Effector memory CD8-positive, alpha-beta T cell (primary cell): Measurements from ENCODE around the gene RTP2.

Source experiments
- ATAC-seq: fragments of 150-1000 bp; cut with Tn5 transposase; replicated peaks from 2 replicates; pipeline ENCODE4 v1.10.0; 2021; ENCODE audit warnings: mild to moderate bottlenecking, moderate library complexity
- DNase-seq, 3 experiments: peaks; one replicate each; pipeline ENCODE4 v3.0.0; 2021
- H3K27ac Mint-ChIP-seq, 2 donors: one replicate each; pipeline ENCODE4 v1.8.0; 2022; ENCODE audit warnings: mild to moderate bottlenecking in 2 of 2, mixed read lengths in 2 of 2, moderate library complexity in 2 of 2
- H3K27me3 Mint-ChIP-seq, 2 donors: one replicate each; pipeline ENCODE4 v1.8.0; 2022; ENCODE audit warnings: mixed read lengths in 2 of 2
- H3K36me3 Mint-ChIP-seq: one replicate; pipeline ENCODE4 v1.8.0; 2022; ENCODE audit warnings: mild to moderate bottlenecking, moderate library complexity, mixed read lengths; ENCODE audit not compliant: insufficient read depth
- H3K4me1 Mint-ChIP-seq, 2 donors: one replicate each; pipeline ENCODE4 v1.8.0; 2022; ENCODE audit warnings: low read depth in 2 of 2, mixed read lengths in 2 of 2
- H3K4me3 Mint-ChIP-seq, 2 donors: one replicate each; pipeline ENCODE4 v1.8.0; 2022; ENCODE audit warnings: mild to moderate bottlenecking in 2 of 2, mixed read lengths in 2 of 2, moderate library complexity in 2 of 2
- H3K9me3 Mint-ChIP-seq, 2 donors: one replicate each; pipeline ENCODE4 v1.8.0; 2022; ENCODE audit warnings: mixed read lengths in 2 of 2

The RTP2 gene

DNA sequence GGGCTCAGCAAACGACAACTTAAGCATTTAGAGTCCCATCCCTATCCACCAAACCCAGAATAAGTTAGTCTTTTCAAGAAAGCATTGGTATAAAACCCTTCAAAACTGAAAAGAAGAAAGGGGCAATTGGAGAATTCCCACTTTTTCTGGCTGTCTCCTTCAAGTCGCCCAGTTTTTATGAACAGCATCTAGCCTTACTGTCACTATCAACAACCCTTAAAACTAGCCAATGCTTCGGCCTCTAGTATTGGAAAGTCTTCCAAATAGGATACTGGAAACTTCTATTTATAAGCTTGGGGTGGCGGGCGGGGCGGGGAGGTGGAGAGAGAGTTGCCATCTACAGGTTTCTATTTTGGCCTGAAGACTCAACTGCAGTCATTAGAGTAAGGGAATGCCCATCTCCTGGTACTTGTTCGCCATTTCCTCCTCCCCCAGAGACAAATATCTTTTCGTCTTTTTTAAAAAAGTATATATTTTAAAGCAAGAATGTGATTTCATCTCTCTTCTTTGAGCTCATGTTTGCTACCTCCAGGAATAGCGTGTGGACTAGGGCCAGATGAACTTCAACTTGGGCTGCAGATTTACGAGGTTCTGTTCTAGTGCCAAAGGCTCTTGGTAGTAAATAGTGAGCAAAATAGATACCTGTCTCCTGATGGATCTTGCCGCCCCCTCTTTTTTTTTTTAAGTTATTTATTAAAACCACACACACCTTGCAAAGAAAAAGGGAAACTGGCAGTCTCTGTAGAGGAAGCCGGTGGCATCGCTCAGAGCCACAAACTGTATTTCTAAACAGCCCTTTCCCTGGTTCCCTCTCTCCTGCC lies 40.2 kb upstream of the RTP2 start:
- DNase-seq, result no peak
- H3K27me3 Mint-ChIP-seq, result no peaks in the 10 kb centered on the region
- peak overlapping the region; percentile 98 to 99 for H3K27ac Mint-ChIP-seq
- H3K4me1 Mint-ChIP-seq, result peaks cover 45 to 67% of the 10 kb centered on the region in 2 donors
- H3K9me3 Mint-ChIP-seq, result no peaks in the 10 kb centered on the region
- ATAC-seq, result no peak
- peak overlapping the region; percentile 97 to 99 for H3K4me3 Mint-ChIP-seq
- peaks cover 72% of the 10 kb centered on the region for H3K36me3 Mint-ChIP-seq

DNA sequence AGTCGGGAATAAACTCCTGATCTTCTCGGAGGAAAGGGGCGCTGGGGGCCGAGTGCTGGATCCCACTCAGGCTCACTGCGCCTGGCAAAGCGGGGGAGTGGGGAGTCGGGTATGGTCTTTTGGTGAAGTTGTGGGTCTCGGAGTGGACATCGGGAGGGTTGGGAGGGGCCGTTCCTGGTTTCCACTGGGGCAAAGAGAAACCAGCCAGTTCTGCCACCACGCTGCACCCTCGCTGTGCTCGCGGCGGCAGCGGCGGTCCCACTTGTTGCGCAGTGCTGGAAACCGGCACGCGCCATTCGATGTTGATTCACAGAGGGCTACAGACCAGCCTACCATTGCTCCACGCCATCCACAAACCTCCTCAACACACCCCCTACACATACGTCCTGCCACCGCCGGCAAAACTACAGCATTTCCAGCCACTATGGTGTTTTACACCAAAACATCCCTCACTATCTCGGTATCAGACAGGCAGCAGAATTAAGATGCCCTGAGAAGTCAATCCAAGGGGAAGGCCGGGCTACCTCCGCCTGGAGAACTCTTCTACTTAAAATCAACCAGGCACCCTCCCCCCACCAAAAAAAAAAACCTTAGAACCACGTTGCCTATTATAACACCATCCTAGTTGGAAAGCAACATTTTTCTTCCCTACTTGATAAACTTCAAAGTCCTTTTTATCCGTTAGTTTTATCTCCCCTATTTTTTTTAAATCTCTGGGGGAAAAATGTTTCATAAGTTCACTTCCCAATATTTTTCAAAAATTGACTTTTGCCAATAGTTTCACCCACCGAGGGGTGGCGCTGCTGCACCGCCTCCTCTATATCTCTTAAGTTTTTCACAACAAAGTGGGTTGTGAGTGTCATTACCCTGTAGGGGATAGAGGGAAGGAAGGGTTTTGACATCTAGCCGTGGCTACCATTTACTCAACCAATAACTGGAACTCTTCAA lies 39.3 kb upstream of the RTP2 start:
- Mint-ChIP-seq H3K4me1 (peaks cover 48 to 67% of the 10 kb centered on the region in 2 donors), H3K27ac (peak overlapping the region; percentile 98 to 99), H3K9me3 (no peaks in the 10 kb centered on the region), H3K36me3 (peaks cover 81% of the 10 kb centered on the region), H3K27me3 (no peaks in the 10 kb centered on the region), H3K4me3 (peak overlapping the region; percentile 97 to 99)
- DNase-seq, result peak; percentile 64 to 67 (median 65)
- peak; percentile 33 for ATAC-seq

DNA sequence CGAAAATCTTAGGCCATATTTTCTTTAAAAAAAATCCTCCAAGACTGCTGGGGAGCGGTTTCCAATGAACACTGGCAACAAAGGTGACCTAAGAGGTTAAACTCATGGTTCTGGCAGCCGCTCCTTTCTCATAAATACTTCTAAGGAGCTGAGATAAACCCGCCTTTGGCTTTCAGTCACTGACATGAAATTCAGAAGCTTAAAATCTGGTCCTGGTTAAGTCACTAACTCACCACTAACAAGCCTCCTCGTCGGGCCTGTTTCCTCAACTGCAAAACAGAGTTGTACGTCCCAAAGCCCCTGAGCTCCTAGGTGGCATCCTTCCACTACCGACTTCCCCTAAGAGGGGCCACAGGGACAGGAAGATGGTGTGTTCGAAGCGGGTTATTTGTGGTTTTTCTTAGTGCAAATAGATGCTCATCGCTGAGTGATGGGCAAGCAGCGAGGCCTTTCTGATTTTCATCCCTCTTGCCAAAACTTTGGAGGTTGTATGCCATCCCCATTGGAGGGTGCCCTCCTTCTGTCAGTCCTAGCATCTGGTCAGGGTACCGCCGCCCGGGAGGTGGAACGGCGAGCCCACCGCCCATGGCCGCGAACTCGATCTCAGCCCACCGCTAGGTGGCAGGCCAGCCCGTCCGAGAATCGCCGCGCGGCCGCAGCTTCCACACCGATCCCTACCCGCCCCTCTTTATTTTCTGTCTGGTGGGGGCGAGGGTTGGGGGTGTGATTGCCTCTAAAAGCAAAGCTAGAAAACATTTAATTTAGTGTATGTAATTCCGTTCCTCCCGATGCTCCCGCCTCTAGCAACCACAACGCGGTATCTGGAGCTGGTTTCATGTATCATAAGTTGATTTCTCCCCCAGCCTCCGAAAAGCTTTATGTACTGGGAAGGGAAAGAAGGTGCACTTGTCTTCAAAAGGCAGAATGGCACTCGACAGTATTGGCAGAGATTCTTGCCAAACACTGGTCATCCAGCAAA lies 38.4 kb upstream of the RTP2 start:
- H3K9me3 Mint-ChIP-seq, result no peaks in the 10 kb centered on the region
- DNase-seq, result peak; percentile 55 to 72 (median 64)
- peak; percentile 6 for ATAC-seq
- H3K4me1 Mint-ChIP-seq, result peaks cover 48 to 63% of the 10 kb centered on the region in 2 donors
- H3K27me3 Mint-ChIP-seq, result no peaks in the 10 kb centered on the region
- peaks cover 81% of the 10 kb centered on the region for H3K36me3 Mint-ChIP-seq
- H3K27ac Mint-ChIP-seq, result peak overlapping the region; percentile 98 to 99
- peak overlapping the region; percentile 97 to 99 for H3K4me3 Mint-ChIP-seq

DNA sequence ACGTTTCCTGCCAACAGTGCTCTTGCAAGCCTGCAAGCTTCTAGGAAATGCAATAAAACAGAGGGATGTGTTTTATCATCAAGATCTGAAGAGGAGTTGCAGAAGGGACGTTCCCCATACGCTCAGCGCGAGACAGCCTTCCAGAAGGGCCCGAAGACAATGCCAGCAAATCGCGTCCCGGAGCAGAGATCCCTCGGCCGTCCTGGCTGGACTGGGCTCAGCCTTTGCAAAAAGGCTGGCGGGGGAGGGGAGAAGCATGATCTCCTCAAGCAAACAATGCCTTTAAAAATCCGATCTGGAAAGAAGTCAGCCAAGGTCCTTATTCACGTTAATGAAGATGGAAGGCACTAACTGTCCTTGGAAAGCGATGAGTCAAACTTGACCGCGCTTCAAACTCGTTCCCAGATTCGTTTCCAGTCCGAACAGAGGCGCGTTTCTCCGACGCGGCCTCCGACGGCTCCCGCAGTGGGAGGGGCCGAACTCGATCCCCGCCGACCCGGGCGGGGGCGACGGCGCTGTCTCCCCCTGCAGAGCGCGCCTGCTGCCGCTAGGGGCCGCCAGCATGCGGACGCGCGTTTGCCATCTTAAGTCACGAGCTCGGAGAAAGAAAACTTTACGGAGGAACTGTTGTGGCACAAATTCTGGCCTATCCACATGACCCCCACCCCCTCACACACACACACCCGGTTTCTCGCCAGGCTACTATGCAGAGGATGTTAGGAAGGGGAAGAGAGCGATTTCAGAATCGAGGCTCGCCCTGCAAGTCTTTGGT lies 37.4 kb upstream of the RTP2 start:
- peak; percentile 42 for ATAC-seq
- DNase-seq, result peak; percentile 76 to 81 (median 80)
- Mint-ChIP-seq H3K4me1 (peaks cover 47 to 58% of the 10 kb centered on the region in 2 donors), H3K4me3 (peak overlapping the region; percentile 97 to 99), H3K27me3 (no peaks in the 10 kb centered on the region), H3K36me3 (peaks cover 74% of the 10 kb centered on the region), H3K27ac (peak overlapping the region; percentile 98 to 99), H3K9me3 (no peaks in the 10 kb centered on the region)

DNA sequence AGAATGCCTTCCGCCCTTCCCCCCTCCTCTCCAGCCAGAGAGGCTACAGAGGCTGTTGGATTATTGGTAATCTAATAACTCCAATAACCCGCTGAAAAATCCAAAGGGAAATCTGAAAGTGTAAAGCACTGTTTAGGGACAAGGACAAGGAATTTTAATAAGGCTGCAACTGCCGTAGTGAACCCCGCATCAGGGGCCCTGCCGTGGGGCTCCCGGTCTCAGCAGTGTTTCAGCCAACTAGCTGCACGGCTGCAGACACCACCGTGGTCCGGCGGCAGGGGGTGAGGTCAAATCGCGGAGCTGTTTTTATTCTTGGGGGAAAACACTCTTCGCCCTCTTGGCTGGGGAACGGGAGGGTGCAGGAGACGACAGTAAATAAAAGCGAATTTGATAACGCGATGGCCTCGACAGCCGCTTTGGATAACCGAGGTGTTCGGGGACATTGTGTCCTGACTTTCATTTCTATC lies 36.8 kb upstream of the RTP2 start:
- DNase-seq (peak in 1 of 3 experiments; percentile 19), ATAC-seq (no peak)
- H3K27ac Mint-ChIP-seq, result peak overlapping the region; percentile 98 to 99
- no peaks in the 10 kb centered on the region for H3K9me3 Mint-ChIP-seq
- peak overlapping the region; percentile 97 to 99 for H3K4me3 Mint-ChIP-seq
- H3K4me1 Mint-ChIP-seq, result peaks cover 44 to 58% of the 10 kb centered on the region in 2 donors
- H3K36me3 Mint-ChIP-seq, result peaks cover 68% of the 10 kb centered on the region
- H3K27me3 Mint-ChIP-seq, result no peaks in the 10 kb centered on the region

DNA sequence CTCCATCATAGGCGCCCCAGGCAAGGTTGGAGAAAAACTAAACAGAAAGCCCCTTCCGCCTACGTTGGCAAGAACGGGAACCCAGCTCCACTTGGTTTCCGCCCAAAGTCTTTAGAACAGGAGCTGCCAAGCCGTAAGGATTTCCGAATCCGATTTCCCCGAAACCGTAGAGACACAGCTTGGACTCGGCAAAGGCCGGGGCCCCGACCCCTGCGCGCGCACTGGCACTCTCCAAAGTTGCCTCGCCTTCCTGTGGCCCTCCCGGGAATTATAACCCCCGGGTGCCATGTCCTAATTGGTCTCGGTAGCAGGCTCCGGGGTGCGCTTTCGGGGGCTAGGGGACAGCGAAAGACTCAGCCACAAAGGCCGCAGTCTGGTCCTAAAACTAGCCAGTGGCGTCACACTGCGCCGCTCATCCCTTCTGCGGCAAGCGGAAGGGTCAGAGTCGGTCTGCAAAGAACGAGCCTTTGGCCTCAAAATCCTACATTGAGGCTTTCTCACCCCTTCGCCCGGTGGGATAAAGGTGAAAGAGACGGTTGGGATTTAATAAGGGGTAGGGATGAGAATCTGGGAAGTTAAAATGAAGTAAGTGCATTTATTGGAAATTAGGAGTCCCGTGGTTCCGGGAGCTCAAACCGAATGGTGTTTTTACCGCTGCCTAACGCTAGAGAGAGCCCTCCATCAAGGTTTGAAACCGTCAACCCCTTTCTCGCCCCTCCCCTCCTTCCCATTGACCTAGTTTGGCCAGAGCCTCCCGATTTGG lies 36.2 kb upstream of the RTP2 start:
- H3K36me3 Mint-ChIP-seq, result peaks cover 64% of the 10 kb centered on the region

DNA sequence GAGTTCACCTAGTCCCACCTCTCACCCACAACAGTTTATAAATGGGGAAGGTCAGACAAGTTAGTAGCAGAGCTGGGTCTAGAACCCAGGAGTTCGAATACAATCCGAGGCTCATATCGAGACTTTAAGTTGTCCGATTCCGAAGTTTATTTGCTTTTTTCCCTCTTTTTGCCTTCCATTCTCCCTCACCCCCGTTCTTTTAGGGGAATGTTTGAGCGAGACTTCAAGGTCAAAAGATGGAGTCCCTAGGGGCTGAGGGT lies 35.6 kb upstream of the RTP2 start:
- H3K4me1 Mint-ChIP-seq, result peaks cover 44 to 52% of the 10 kb centered on the region in 2 donors
- H3K36me3 Mint-ChIP-seq, result peaks cover 64% of the 10 kb centered on the region
- peak overlapping the region; percentile 97 to 99 for H3K4me3 Mint-ChIP-seq
- DNase-seq, result no peak
- ATAC-seq, result no peak
- H3K27ac Mint-ChIP-seq, result peak overlapping the region; percentile 98 to 99
- no peaks in the 10 kb centered on the region for H3K9me3 Mint-ChIP-seq
- no peaks in the 10 kb centered on the region for H3K27me3 Mint-ChIP-seq

More for the DNA sequence above, 36.2 kb upstream of the RTP2 start:
- Mint-ChIP-seq H3K27me3 (no peaks in the 10 kb centered on the region), H3K4me1 (peaks cover 44 to 53% of the 10 kb centered on the region in 2 donors), H3K4me3 (peak overlapping the region; percentile 97 to 99), H3K27ac (peak overlapping the region; percentile 98 to 99), H3K9me3 (no peaks in the 10 kb centered on the region)
- DNase-seq (peak; percentile 46 to 66 (median 52)), ATAC-seq (peak; percentile 28)

DNA sequence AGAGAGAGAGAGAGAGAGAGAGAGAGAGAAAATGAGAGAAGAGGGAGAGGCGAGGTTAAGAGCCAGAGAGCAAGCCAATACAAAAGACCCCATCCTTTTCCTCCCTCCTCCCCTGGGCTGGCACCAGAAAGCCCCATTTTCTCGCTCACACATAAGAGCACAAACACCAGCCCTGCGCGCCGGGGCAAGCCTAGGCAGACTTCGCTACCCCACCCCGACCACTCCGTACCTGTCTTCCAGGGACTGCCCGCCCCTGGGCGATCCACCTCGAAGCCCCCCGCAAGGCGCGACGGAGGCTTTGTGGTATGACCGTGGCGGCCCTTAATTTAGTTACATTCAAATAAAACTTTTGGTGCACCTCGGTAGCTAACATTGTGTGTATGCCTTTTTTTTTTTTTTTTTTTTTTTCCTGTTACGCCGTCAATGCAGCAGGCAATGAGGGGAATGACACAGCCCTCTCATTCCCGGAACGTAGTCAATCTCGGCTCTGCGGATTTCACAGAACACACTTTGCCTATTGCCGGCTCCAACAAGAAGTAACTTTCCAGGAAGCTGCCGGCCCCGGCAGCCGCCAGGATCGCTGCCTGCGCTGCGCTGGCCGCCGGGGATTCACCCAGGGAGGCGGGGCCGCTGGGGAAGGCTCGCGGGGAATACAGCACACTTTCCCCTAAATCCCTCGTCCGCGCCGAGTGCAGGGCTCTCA lies 35.2 kb upstream of the RTP2 start:
- Mint-ChIP-seq H3K9me3 (no peaks in the 10 kb centered on the region), H3K27me3 (no peaks in the 10 kb centered on the region), H3K36me3 (peaks cover 64% of the 10 kb centered on the region), H3K27ac (peak overlapping the region; percentile 98 to 99), H3K4me1 (peaks cover 44 to 48% of the 10 kb centered on the region in 2 donors), H3K4me3 (peak overlapping the region; percentile 97 to 99)
- peak in 2 of 3 experiments; percentile 36 to 57 for DNase-seq
- ATAC-seq, result peak; percentile 28

DNA sequence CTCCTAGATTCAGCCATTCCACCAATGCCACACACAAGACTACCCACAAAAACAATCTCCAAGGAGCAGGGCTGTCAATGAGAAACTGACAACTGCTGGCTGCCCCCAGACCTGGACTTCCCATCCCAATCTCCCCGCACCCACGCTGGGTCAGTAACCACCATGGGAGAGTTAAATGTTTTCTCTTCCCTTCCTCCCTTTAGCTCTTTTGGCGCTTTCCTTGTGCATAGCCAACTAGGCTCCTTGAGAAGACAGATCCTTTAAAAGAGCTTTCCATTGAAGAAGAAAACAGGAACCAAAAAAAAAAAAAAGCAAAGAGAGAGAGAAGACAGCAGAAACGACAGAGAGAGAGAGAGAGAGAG lies 34.6 kb upstream of the RTP2 start:
- H3K27ac Mint-ChIP-seq, result peak overlapping the region; percentile 98 to 99
- no peaks in the 10 kb centered on the region for H3K27me3 Mint-ChIP-seq
- no peaks in the 10 kb centered on the region for H3K9me3 Mint-ChIP-seq
- no peak for DNase-seq
- H3K36me3 Mint-ChIP-seq, result peaks cover 62% of the 10 kb centered on the region
- H3K4me1 Mint-ChIP-seq, result peaks cover 42 to 44% of the 10 kb centered on the region in 2 donors
- no peak for ATAC-seq
- H3K4me3 Mint-ChIP-seq, result peak overlapping the region; percentile 97 to 99

DNA sequence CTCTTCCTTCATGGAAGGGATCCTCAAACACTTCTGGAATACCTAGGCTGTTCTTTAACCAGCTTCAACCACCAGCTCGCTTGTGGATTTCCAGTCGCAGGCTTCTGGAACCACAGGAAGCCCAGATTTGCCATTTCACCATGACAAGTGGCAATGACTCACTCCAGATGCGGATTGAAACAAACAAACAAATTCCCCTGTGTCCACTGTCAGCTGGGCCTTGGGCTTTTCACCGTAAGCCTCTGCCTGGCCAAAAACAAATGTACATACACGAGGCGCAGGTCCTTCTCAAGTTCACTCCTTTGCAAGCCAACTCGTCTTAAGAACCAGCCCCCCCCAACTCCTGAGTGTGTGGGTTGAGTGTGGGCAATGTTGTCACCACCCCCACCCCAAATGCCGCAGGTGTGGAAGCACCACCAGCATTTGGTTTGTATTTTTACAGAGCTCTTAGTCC lies 34.1 kb upstream of the RTP2 start:
- no peaks in the 10 kb centered on the region for H3K27me3 Mint-ChIP-seq
- DNase-seq (no peak), ATAC-seq (no peak)
- peaks cover 36 to 39% of the 10 kb centered on the region in 2 donors for H3K4me1 Mint-ChIP-seq
- peak overlapping the region; percentile 98 to 99 for H3K27ac Mint-ChIP-seq
- H3K9me3 Mint-ChIP-seq, result no peaks in the 10 kb centered on the region
- H3K36me3 Mint-ChIP-seq, result peaks cover 62% of the 10 kb centered on the region
- H3K4me3 Mint-ChIP-seq, result peak overlapping the region; percentile 97 to 99

DNA sequence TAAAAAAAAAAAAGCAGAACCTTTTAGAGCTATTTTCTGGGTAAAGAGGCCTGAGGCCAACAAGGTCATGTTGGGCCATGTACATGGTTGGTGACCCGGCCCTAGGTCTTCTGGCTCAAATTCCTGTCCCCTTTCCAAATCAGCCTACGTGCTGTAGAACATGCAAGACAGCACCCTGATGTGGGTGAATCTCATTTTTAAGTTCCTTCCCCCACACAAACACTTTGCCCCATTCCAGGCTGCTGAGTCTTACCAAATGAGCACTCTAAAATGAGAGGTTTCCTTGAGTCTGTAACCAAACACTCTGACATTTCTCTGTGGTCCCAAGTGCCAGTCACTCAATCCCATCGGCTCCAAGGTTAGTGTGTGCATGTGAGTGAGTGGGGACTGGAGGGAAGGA lies 33.5 kb upstream of the RTP2 start:
- Mint-ChIP-seq H3K27me3 (no peaks in the 10 kb centered on the region), H3K4me3 (peak overlapping the region in 1 of 2 donors; percentile 3), H3K9me3 (no peaks in the 10 kb centered on the region), H3K36me3 (peaks cover 57% of the 10 kb centered on the region), H3K27ac (peak overlapping the region; percentile 98 to 99), H3K4me1 (peaks cover 32% of the 10 kb centered on the region in 2 donors)
- DNase-seq (no peak), ATAC-seq (no peak)
